ENCODE measurements around the gene TRIO.

TRIO gene

DNA sequence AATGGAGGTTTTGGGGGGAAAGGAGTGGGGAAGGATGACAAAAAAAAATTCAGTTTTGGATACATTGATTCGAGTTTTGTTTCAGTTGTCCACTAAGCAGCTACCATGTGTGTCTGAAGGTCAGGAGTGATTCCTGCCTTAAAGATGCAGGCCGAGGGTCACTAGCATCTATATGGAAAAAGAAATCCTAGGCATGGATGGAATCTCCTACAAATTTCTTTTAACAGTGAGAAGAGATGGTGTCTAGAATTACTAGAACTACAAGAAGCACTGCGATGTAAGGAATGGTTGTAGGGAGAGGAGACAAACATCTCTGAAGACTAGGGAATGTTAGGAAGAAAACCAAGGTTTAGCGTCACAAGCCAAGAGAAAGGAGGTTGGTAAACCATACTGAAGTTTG lies 19.6 kb upstream of the TRIO start:
- no peak for DNase-seq (ENCODE audit: low read depth)

DNA sequence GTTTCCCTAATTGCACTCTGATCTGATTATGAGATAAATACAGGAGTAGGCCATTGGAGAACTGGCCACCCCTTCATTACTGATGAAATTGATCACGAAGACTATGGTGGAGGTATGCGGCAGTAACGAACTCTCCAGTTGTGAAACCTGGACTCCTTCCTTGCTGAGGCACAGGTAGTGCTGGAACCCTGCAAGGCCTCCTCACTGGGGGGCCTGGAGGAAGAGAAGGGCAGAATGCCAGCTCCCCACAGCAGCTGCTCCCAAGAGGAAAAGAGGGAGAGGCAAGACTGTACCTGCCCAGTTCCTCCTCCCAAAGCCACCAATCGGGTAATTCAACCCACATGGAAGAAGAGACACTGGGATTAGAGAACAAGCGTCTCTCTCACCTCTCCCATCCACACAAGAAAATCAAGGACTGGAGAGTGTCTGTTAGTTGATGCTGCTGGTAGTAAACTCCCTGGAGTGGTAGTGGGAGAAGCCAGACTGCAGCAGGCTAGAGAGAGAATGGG lies 19.1 kb upstream of the TRIO start:
- DNase-seq (ENCODE audit: low read depth) = no peak

- DNase-seq (ENCODE audit: low read depth) = no peak
These were observed 17.9 kb upstream of the TRIO start for GRCh38 chr5:14125262-14125661.

DNA sequence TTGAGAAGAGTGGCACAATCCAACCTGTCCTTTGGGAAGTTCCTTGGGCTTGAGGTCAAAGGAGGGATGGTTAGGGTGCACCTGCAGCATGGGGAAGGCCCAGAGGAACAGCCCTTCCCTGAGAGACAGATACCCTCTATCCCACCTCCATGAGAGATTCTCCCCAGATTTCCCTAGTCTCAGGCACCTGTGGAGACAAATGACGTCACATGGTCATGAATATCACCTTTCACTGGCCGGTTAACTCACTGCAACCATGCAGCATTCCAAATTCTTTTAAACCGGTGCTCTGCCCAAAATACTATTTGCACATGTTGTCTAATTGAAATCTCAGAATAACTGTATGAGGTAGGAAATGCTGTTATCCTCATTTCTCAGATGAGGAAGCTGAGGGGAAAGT lies 15.6 kb upstream of the TRIO start:
- no peak for DNase-seq (ENCODE audit: low read depth)

DNA sequence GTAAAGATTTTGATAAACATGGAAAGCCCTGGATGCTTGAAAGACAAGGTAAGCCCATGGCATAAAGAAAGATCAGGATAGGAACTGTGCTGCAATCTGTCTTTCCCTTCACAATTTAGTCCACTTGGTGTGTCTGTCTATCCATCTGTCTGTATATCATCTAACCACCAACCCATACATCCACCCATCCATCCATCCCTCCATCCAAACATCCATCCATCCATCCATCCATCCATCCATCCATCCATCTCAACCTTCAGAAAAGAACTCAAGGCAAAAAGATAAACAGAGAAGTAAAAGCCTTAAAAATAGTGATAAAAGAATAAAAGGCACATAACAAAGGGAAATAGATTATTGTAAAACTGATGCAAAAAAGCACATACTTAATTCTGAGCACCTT lies 15.1 kb upstream of the TRIO start:
- DNase-seq (ENCODE audit: low read depth) = no peak

GRCh38 chr5:14129123-14129522 lies 14.0 kb upstream of the TRIO start:
- DNase-seq (ENCODE audit: low read depth) = no peak

DNA sequence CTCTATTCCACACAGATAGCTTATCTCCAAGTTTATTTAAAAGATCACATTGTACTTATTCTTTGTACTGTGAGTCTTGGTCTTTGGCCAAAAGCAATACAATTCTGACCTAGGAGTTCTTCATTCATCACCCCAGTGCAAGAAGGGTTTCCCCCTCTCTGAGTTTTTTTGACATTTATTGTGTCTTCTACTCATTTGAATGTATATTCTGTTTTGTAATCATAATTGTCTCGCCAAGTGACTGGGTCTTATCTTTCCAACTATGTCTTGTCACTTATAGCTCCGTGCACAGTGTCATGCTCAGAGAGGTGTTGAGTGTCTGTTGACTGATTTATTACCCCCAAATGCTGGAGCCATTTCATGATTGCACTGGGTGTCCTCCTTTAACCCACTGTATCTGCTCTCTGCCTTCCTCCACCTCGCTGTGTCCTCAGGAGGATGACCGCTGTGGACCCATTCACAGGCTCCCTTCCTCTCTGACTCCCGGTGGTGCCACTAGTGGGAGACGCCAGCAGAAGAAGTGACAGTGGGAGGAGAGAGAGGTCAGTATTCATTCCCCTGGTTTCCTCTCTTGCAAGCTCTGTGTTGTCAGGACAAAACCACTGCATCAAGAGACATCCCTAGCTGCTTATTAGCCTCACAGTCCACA lies 11.2 kb upstream of the TRIO start:
- DNase-seq (ENCODE audit: low read depth) = no peak

DNA sequence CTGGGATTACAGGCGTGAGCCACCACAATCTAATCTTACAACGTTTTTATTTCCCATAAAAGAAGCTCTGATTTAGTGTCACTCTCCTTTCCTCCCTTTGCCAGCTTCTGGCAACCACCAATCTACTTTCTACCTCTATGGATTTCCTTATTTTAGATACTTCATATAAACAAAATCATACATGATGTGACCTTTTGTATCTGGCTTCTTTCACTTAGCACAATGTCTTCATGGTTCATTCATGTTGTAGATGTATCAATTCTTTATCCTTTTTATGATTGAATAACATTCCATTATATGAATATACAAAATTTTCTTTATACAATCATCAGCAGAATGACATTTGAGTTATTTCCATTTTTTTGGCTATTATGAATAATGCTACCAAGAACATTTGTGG lies 9.7 kb upstream of the TRIO start:
- DNase-seq (ENCODE audit: low read depth) = no peak

DNA sequence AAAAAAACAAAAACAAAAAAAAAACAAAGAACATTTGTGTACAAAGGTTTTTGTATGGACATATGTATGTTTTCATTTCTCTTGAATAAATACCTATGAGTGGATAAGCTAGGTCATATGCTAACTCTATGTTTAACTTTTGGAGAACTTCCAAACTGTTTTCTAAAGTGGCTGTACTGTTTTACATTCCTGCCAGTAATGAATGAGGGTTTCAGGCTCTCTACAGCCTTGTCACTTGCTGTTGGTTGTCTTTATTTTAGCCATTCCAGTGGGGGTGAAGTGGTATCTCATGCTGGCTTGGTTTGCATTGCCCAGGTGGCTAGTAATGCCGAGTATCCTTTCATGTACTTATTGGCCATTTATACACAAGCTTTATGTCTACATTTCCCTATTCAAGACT lies 9.1 kb upstream of the TRIO start:
- DNase-seq (ENCODE audit: low read depth) = no peak

- DNase-seq (ENCODE audit: low read depth) = no peak
These were observed 8.4 kb upstream of the TRIO start for GRCh38 chr5:14134771-14135170.

DNA sequence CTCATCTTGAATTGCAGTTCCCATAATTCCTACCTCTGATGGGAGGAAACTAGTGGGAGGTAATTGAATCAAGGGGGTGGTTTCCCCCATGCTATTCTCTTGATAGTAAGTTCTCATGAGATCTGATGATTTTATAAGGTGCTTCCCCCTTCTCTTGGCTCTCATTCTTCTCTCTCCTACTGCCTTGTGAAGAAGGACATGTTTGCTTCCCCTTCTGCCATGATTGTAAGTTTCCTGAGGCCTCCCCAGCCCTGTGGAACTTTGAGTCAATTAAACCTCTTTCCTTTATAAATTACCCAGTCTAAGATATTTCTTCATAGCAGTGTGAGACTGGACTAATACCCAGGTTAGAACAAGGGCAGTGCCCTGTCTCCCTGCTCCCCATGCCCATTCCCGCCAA lies 7.5 kb upstream of the TRIO start:
- no peak for DNase-seq (ENCODE audit: low read depth)

GRCh38 chr5:14136228-14136627 lies 6.9 kb upstream of the TRIO start:
- no peak for DNase-seq (ENCODE audit: low read depth)

- no peak for DNase-seq (ENCODE audit: low read depth)
These were observed 4.3 kb upstream of the TRIO start for GRCh38 chr5:14138608-14139540.

DNA sequence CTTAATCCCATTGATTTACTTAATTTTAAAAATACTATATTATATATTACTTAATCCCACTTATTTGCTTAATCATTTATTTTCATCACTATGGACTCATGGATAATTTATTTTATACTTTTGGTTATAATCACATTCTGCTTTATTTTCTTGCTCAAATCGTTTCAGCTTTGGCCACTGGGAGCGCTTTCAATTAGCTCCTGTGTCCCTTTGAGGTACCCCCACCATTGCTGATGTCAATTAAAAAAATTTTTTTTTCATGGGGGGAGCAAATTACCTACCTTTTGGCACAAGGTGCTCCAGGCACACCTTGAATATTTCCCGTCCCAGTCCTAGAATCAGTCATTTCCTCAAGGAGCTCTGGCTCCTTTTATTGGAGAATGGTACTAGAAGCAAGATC lies 1.4 kb upstream of the TRIO start:
- no peak for DNase-seq (ENCODE audit: low read depth)

- DNase-seq (ENCODE audit: low read depth) = no peak
These were observed 828 bp upstream of the TRIO start for GRCh38 chr5:14142202-14142826.

DNA sequence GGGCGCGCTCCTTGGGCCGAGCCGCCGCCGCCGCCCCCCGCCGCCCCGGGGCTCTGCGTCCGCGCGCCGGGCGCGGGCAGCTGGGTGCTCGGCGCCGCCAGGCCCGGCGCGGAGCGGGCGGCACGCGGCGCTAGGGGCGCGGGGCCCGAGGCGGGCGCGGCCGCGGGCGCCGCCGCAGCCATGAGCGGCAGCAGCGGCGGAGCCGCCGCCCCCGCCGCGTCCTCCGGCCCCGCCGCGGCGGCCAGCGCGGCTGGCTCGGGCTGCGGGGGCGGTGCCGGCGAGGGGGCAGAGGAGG lies 351 bp downstream of the TRIO start:
- DNase-seq (ENCODE audit: low read depth) = no peak

GRCh38 chr5:14143841-14144585 lies 871 bp downstream of the TRIO start:
- no peak for DNase-seq (ENCODE audit: low read depth)

DNA sequence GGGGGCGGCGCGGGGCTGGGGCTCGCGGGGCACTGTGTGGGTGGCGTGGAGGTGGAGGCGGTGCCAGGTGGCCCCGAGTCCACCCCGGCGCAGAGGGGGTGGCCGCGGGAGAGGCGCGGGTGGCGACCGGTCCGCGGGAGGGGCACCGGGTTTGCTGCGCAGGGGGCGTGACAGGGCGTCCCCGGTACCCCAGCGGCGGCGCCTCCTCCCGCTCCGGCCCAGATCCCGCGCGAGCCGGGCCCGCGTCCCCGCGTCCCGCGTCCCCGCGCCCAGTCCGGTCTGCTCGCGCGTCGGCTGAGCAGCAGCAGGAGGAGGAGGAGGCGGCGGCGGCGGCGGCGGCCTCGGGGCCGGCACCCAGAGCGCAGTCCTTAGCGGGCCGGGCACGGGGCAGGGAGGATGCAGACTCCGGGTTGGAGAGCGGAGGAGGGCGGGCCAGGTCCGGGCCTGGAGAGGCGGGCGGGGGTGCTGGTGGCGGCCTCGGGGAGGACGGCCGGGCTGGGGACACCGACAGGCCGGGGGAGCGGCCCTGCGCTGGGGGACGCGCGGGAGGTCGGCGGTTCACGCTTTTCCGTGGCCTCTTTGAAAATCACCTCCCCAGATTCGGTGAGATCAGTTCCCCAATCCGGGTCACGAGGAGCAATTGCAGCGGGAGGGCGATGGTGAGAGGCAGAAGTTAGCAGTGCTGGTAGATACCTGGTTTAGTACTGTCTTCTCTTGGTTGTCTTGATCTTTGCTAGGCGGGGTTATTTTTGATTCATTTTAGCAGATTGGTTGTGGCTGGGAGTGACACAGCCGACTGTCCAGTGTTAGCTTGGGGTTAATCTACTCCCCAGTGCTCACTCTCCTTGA lies 1.7 kb downstream of the TRIO start:
- peak; percentile 73 for DNase-seq (ENCODE audit: low read depth)

DNA sequence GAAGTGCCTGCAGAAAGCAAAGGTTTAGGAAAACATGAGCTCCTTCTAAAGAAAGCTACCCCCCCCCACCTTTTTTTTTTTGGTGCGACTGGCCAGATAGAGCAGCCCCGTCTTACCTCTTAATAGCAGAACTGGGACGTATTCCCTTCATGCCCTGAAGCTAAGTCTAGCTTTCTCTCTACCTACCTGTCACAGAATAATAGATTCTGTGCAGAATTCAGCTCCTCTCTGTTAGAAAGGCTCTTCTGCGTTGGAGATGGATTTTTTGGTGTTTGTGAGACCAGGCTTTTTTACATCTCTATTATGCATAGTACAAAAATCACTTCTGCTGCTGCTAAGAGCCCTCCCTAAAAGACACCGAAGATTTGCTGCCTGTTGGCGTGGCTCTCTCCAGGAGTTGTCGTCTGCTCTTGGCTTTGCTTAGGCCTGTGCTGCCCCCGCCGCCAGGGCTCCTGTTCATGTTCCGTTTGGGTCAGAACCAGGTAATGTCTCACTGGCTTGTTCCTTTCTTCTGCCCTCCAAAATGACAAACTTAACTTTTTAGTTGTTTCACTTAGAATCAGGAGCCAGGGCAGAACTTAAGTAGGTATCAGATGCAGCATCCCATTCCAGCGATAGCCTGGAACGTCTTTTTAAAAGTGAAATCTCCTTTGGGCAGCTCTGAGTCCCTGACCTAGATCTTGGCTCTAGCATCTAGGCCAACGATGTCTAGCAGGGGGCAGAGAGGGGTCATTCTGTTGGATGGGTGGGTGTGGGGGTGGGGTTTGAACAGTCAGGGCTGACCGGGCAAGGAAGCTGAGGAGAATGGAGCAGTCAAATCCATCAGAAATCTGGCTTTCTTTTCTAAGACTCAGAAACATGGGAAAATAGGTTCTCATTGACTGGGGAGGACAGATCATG lies 2.5 kb downstream of the TRIO start:
- no peak for DNase-seq (ENCODE audit: low read depth)

DNA sequence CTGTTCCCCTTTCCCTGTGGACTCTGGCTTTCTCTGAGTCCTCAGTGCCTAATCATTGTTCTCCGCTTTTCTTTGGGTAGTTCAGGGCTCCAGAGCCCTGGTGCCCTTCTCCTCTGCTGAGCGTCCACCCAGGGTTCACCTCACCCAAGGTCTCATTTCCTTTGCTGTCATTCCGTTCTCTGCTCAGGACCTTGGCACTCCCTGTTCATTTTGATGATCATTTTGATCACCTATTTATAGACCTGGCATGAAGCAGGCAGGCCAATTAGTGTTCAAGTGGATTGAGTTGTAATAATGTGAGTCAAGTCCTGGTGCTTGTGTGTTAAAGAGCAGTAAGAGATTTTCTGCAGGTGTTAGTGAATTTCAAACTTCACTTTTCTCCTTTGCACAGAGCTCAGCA lies 3.6 kb downstream of the TRIO start:
- DNase-seq (ENCODE audit: low read depth) = no peak

Data from HS-5 (cell line).